ENCODE results near the gene ADAMTS8. TPM values are rescaled to one million over a fixed set of nuclear protein-coding genes. Genes with fewer than 3 reads are reported as not detected.

The ADAMTS8 gene
- total and polyA plus RNA-seq, 2 donors (not counting 3 experiments of a cell fraction or from before 2014, with no cell fraction given), result not detected

DNA sequence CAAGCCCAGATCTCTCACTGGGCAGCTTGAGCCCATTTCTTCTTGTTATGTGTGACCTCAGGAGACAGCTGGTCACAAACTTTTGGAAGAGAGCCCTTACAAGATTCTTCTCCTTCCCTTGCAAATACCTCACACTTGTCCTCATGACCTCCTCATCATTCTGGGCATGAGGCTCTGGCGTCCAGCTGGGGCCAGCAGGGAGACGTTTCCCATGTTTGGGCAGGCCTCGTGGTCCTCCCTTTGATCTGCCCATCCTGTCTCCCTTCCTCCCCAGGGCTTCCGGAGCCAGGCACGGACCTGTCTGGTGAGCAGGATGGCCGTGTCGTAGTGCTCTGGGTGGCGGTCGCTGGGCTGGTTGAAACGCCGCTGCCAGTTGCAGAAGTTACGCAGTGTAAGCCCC is 9.7 kb downstream of the ADAMTS8 start:
- no TSS peak for BruUV-seq (replicated peaks)
- no peaks in the 10 kb centered on the region for H3K27me3 ChIP-seq (ENCODE audit: control insufficient read depth in 2 of 2, insufficient read depth in 2 of 2, low read length in 2 of 2)
- no peaks in the 10 kb centered on the region for H3K36me3 ChIP-seq (ENCODE audit: control insufficient read depth in 2 of 2, extremely low read depth in 1 of 2, insufficient read depth in 2 of 2, low read length in 2 of 2)
- H3K4me1 ChIP-seq (ENCODE audit: control insufficient read depth, extremely low read depth, insufficient read depth, low read length), result no peaks in the 10 kb centered on the region
- DNase-seq (ENCODE audit: low read depth, low spot score) (no peak), FAIRE-seq (no peak)
- H3K9me3 ChIP-seq (replicated peaks; ENCODE audit: control insufficient read depth, insufficient read depth, low read length), result no peaks in the 10 kb centered on the region
- dilution Hi-C loops (cut with MboI; ENCODE audit: extremely low pct_ligation_motif_present, low sequenced_read_pairs), result no loop called here
- no peak overlapping the region for H3K27ac ChIP-seq (ENCODE audit: insufficient read depth, low read depth, low read length)
- no peaks in the 10 kb centered on the region for H3K79me2 ChIP-seq (ENCODE audit: control insufficient read depth, insufficient read depth, low read length)
- no peak for TF ChIP-seq POLR2A (IDR thresholded peaks at IDR 0.05; ENCODE audit: low read depth, low read length)
- TF ChIP-seq FOS (IDR thresholded peaks at IDR 0.05; ENCODE audit: borderline replicate concordance, insufficient read depth, low read length), result no peak
- TF ChIP-seq MYC (IDR thresholded peaks at IDR 0.05; ENCODE audit: low read depth, low read length), result no peak
- no peak for TF ChIP-seq MAX (IDR thresholded peaks at IDR 0.05; ENCODE audit: insufficient read depth, insufficient read length)
- TF ChIP-seq CTCF (IDR thresholded peaks at IDR 0.05; ENCODE audit: extremely low read depth in 1 of 2, insufficient read depth in 1 of 2, low read depth in 1 of 2, low read length in 2 of 2), result no peak
- no peak for TF ChIP-seq EZH2 (IDR thresholded peaks at IDR 0.05; ENCODE audit: borderline replicate concordance, low read depth, low read length, severe bottlenecking)
- no peak for TF ChIP-seq POLR2AphosphoS5 (IDR thresholded peaks at IDR 0.05; ENCODE audit: insufficient read depth, low read depth, low read length)
- no peak for TF ChIP-seq GATA2 (IDR thresholded peaks at IDR 0.05; ENCODE audit: insufficient read depth, insufficient read length, low read depth, low read length)
- TF ChIP-seq JUN (IDR thresholded peaks at IDR 0.05; ENCODE audit: borderline replicate concordance, insufficient read depth, insufficient read length, low read depth), result no peak
- no peaks in the 10 kb centered on the region for H4K20me1 ChIP-seq (replicated peaks; ENCODE audit: control insufficient read depth, extremely low read depth, insufficient read depth, low read length)
- H3K9ac ChIP-seq (replicated peaks; ENCODE audit: extremely low read depth, insufficient read depth, low read length), result no peak overlapping the region
- CTCF ChIA-PET, result interaction anchor here (1.5 to 3.0 kb wide), 2 partner anchors 12 to 206 kb away, joined by 5 to 10 read pairs; no protein-coding TSS in a partner anchor
- no peak overlapping the region for H3K4me2 ChIP-seq (ENCODE audit: insufficient read depth, low read length)
- no peak overlapping the region for H3K4me3 ChIP-seq (replicated peaks in 1 of 3; ENCODE audit: insufficient read depth in 1 of 3, low read depth in 1 of 3, low read length in 3 of 3)
- no peaks in the 10 kb centered on the region for H3K9me1 ChIP-seq (replicated peaks; ENCODE audit: control insufficient read depth, extremely low read depth, insufficient read depth, low read length)
- no peak overlapping the region for H2AFZ ChIP-seq (ENCODE audit: low read depth, low read length)
- POLR2A ChIA-PET, result no interaction called here
- intact Hi-C loops (cut with micrococcal nuclease), result no loop called here

All from endothelial cell of umbilical vein (primary cell).